Measurements from ENCODE around the gene CKMT1B.
"Not testable (repeated sequence)": the region's sequence is repeated elsewhere in the genome, so short reads cannot be mapped to it uniquely, and the experiment has no call there.

Gene CKMT1B

GRCh38 chr15:43638464-43639204, 44.8 kb downstream of the CKMT1B start:
- DNase-seq: not testable (repeated sequence)
